T-helper 2 cell treated with Interferon-gamma antibody and Interleukin-4, amounts not matched to agents 100 ng/mL and 5 ng/mL, for 36 hours (primary cell): Measurements from ENCODE around the gene NCF2. TPM values are rescaled to one million over a fixed set of nuclear protein-coding genes. Genes with fewer than 3 reads are reported as not detected.
"Not testable (repeated sequence)": the region's sequence is repeated elsewhere in the genome, so short reads cannot be mapped to it uniquely, and the experiment has no call there.

Source experiments
- intact Hi-C: fragments of 100-400 bp; cut with micrococcal nuclease; formaldehyde crosslinking; loops from one replicate; pipeline ENCODE4 v1.15.1; 2023
- total RNA-seq: library from RNA; stranded (reverse); gene quantifications from 2 replicates; pipeline ENCODE4 v1.2.3, GENCODE V29; 2022

The NCF2 gene
- total RNA-seq, 1 donor from 2014 or later: 20.9 TPM

- intact Hi-C loops: not testable (repeated sequence)
Observed at GRCh38 chr1:183612975-183613374, 22.7 kb upstream of the NCF2 start.

- intact Hi-C loops: no loop called here
Observed at GRCh38 chr1:183612407-183612806, 22.1 kb upstream of the NCF2 start.

GRCh38 chr1:183611021-183611420, 20.8 kb upstream of the NCF2 start:
- intact Hi-C loops: no loop called here

GRCh38 chr1:183609759-183610452, 19.6 kb upstream of the NCF2 start:
- intact Hi-C loops: no loop called here

GRCh38 chr1:183609313-183609712, 19.1 kb upstream of the NCF2 start:
- intact Hi-C loops: no loop called here

- intact Hi-C loops: no loop called here
Observed at GRCh38 chr1:183607322-183607980, 17.2 kb upstream of the NCF2 start.

- intact Hi-C loops: no loop called here
Observed at GRCh38 chr1:183605904-183606303, 15.6 kb upstream of the NCF2 start.

- intact Hi-C loops: no loop called here
Observed at GRCh38 chr1:183604815-183605214, 14.6 kb upstream of the NCF2 start.

- intact Hi-C loops: no loop called here
Observed at GRCh38 chr1:183604038-183604808, 14.0 kb upstream of the NCF2 start.

GRCh38 chr1:183602510-183602909, 12.3 kb upstream of the NCF2 start:
- intact Hi-C loops: no loop called here

- intact Hi-C loops: no loop called here
Observed at GRCh38 chr1:183600634-183601033, 10.4 kb upstream of the NCF2 start.

- intact Hi-C loops: no loop called here
Observed at GRCh38 chr1:183600136-183600535, 9.9 kb upstream of the NCF2 start.

GRCh38 chr1:183598386-183598785, 8.1 kb upstream of the NCF2 start:
- intact Hi-C loops: no loop called here

- intact Hi-C loops: no loop called here
Observed at GRCh38 chr1:183597656-183598347, 7.5 kb upstream of the NCF2 start.

- intact Hi-C loops: no loop called here
Observed at GRCh38 chr1:183596500-183596899, 6.2 kb upstream of the NCF2 start.

- intact Hi-C loops: no loop called here
Observed at GRCh38 chr1:183595537-183595936, 5.3 kb upstream of the NCF2 start.

GRCh38 chr1:183593356-183593755, 3.1 kb upstream of the NCF2 start:
- intact Hi-C loops: loop anchor here (5.0 kb wide), 1 partner anchor 51 kb away; no protein-coding TSS in a partner anchor

- intact Hi-C loops: loop anchor here (5.0 kb wide), 1 partner anchor 50 kb away; no protein-coding TSS in a partner anchor
Observed at GRCh38 chr1:183592733-183593132, 2.5 kb upstream of the NCF2 start.

- intact Hi-C loops: loop anchor here (1.0 to 5.0 kb wide), 3 partner anchors 45 to 120 kb away; partner anchors contain the start of gene ARPC5
Observed at GRCh38 chr1:183589874-183590243, 400 bp downstream of the NCF2 start.

- intact Hi-C loops: no loop called here
Observed at GRCh38 chr1:183589384-183589783, 875 bp downstream of the NCF2 start.

GRCh38 chr1:183588827-183589226, 1.4 kb downstream of the NCF2 start:
- intact Hi-C loops: no loop called here

- intact Hi-C loops: no loop called here
Observed at GRCh38 chr1:183586926-183587325, 3.3 kb downstream of the NCF2 start.
